Measurements from ENCODE around the gene MEGF10.

Gene MEGF10

DNA sequence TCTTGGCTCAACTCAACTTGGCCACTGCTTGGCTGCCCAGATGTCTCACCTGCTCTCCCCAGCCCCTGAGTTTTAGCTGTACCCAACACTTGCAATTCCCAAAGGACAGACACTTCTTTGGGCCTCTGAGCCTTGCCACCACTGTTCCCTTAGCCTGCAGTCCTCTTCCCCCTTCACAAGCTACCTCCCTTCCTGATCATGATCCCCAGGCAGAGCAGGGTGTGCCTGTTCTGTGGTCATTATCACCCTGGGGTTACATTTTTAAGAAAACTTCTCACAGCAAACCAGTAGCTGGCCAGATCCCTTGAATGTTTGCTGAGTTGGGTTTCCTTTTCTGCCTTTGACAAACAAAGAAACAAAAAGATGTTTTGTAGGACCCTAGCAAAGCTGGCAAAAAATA, 139.3 kb downstream of the MEGF10 start:
- TF ChIP-seq, protein P1, sequence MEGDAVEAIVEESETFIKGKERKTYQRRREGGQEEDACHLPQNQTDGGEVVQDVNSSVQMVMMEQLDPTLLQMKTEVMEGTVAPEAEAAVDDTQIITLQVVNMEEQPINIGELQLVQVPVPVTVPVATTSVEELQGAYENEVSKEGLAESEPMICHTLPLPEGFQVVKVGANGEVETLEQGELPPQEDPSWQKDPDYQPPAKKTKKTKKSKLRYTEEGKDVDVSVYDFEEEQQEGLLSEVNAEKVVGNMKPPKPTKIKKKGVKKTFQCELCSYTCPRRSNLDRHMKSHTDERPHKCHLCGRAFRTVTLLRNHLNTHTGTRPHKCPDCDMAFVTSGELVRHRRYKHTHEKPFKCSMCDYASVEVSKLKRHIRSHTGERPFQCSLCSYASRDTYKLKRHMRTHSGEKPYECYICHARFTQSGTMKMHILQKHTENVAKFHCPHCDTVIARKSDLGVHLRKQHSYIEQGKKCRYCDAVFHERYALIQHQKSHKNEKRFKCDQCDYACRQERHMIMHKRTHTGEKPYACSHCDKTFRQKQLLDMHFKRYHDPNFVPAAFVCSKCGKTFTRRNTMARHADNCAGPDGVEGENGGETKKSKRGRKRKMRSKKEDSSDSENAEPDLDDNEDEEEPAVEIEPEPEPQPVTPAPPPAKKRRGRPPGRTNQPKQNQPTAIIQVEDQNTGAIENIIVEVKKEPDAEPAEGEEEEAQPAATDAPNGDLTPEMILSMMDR (IDR thresholded peaks at IDR 0.05; ENCODE audit: extremely low read depth, insufficient read depth, missing control alignments), result no peak
- in situ Hi-C loops (cut with MboI; ENCODE audit: low pct_unique_long_range_greater_than_20kb, low sequenced_read_pairs, unreplicated experiment), result no loop called here

DNA sequence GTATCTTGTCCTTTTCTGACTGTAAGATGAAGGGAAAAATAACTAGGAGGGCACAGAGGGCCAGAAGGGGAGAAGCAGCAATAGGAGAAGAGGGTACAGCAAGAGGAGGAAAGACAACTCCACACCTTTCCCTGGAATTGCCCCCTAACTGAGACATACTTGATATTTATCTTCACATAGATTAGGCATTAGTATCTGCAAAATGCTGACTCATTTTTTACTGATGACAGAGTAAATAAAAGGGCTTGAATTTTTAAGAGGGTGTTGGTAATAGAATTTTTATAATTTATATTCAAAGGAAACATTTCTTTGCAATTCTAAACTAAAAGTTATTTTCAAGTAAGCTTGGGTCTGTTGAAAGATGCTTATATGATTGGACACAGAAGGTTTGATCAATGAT, 140.0 kb downstream of the MEGF10 start:
- TF ChIP-seq, protein P1 (IDR thresholded peaks at IDR 0.05; ENCODE audit: extremely low read depth, insufficient read depth, missing control alignments), result no peak
- no peak for DNase-seq (ENCODE audit: low spot score)
- in situ Hi-C loops (cut with MboI; ENCODE audit: low pct_unique_long_range_greater_than_20kb, low sequenced_read_pairs, unreplicated experiment), result no loop called here

More for the DNA sequence above, 139.3 kb downstream of the MEGF10 start:
- no peak for DNase-seq (ENCODE audit: low spot score)

DNA sequence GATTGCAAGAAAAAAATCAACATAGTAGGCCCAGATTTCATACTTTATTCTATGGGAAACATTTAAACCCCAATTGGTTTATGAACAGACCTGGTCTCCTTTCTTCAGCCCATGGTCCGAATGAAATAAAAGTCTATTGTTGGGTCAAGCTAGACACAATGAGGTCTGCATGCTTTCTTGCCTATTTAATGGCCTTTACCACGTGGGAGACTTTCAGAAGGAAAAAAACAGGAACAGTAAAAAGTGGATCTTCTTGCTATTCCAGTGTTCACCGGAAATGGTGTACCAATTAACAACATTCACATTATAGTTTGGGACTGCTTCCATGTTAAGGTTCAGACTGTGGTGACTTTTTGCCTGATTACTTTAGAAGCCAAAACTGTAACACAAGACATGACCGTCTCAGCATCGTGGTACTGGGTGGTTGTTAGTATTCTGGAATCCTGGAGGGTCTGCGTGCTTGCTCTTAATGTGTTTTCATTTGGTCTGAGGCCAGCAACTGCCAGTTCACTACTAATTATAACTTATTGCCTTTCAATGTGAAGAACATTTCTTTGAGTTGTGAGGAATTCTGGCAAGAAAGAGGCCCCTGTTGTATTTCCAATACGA, 141.5 kb downstream of the MEGF10 start:
- TF ChIP-seq, protein P1 (IDR thresholded peaks at IDR 0.05; ENCODE audit: extremely low read depth, insufficient read depth, missing control alignments), result no peak
- in situ Hi-C loops (cut with MboI; ENCODE audit: low pct_unique_long_range_greater_than_20kb, low sequenced_read_pairs, unreplicated experiment), result no loop called here
- no peak for DNase-seq (ENCODE audit: low spot score)

DNA sequence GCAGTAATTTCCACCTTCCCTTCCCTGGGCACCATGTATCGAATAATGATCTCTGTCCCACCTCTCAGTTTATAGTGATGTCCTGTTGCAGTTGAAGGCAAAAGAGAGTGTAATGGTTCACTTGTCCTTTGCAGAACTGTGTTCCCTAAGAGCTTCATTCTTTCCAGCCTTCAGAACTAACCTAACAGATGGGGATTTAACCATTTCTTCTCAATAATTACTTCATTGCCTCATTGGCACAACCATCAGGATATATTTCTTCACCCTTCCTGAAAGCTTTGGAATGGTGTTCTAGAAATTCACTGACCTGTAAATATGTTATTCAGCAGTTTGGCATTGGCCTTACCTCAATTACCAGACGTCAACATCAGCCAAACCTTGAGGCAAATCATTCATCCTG, 142.9 kb downstream of the MEGF10 start:
- DNase-seq (ENCODE audit: low spot score), result no peak
- TF ChIP-seq, protein P1 (IDR thresholded peaks at IDR 0.05; ENCODE audit: extremely low read depth, insufficient read depth, missing control alignments), result no peak
- in situ Hi-C loops (cut with MboI; ENCODE audit: low pct_unique_long_range_greater_than_20kb, low sequenced_read_pairs, unreplicated experiment), result no loop called here

DNA sequence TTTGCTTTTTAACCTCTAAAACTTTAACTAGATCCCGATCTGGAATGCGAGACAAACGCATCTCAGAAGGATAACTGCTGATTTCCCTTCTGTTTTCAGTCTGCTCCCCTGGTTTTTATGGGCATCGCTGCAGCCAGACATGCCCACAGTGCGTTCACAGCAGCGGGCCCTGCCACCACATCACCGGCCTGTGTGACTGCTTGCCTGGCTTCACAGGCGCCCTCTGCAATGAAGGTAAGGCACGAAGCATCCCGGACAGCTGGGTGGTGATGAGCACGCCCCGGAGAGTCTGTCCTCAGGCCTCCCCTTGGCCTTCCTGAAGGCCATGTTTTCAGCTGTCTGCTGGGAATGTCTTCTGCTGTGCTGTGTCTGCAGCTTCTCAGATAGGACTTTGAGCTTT, 144.0 kb downstream of the MEGF10 start:
- in situ Hi-C loops (cut with MboI; ENCODE audit: low pct_unique_long_range_greater_than_20kb, low sequenced_read_pairs, unreplicated experiment), result no loop called here
- no peak for DNase-seq (ENCODE audit: low spot score)
- TF ChIP-seq, protein P1 (IDR thresholded peaks at IDR 0.05; ENCODE audit: extremely low read depth, insufficient read depth, missing control alignments), result no peak

DNA sequence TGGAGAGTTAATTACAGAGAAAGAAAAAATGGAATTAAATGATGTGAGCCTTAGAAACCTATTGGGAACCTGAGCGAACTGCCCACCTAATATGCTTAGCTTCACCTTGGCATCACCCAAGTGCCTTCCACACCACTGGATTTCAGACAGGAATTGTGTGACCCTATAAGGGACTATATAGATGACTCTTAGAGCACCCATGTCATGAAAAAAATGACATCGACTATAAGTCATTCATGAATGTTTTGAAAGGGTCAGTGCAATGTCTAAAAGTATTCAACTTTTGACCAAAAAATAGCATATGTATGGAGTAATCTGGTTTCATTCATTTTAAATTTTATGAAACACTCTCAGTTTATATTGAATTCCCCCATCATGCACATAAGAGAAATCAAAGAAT, 145.2 kb downstream of the MEGF10 start:
- in situ Hi-C loops (cut with MboI; ENCODE audit: low pct_unique_long_range_greater_than_20kb, low sequenced_read_pairs, unreplicated experiment), result no loop called here
- TF ChIP-seq, protein P1 (IDR thresholded peaks at IDR 0.05; ENCODE audit: extremely low read depth, insufficient read depth, missing control alignments), result no peak
- DNase-seq (ENCODE audit: low spot score), result no peak
